Stimulated activated CD8-positive, alpha-beta memory T cell treated with anti-CD3 and anti-CD28 coated beads, Interleukin-12 subunit alpha, Interleukin-12 subunit beta, amount 100 ng/mL, for 24 hours (primary cell): Measurements from ENCODE around the gene DEPDC7.

ENCODE experiments used
- DNase-seq: peaks from one replicate; pipeline ENCODE4 v3.0.0-alpha.2; 2020; ENCODE audit errors: extremely low read depth

The DEPDC7 gene

GRCh38 chr11:33060271-33060670, 44.6 kb downstream of the DEPDC7 start:
- DNase-seq: no peak

DNA sequence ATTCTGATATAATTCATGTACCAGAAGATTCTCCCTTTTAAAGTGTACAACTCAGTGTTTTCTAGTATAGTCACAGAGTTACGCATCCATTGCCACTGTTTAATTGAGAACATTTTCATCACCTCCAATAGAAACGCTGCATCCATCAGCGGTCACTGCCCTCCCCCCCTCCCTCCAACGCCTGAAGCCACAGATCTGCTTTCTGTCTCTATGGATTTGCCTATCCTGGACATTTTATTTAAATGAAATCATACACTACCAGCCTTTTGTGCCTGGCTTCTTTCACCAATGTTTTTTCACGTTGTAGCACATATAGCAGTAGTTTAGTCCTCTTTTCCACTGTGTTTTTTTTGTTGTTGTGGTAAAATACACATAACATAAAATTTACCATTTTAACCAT, 46.5 kb downstream of the DEPDC7 start:
- DNase-seq: no peak

DNA sequence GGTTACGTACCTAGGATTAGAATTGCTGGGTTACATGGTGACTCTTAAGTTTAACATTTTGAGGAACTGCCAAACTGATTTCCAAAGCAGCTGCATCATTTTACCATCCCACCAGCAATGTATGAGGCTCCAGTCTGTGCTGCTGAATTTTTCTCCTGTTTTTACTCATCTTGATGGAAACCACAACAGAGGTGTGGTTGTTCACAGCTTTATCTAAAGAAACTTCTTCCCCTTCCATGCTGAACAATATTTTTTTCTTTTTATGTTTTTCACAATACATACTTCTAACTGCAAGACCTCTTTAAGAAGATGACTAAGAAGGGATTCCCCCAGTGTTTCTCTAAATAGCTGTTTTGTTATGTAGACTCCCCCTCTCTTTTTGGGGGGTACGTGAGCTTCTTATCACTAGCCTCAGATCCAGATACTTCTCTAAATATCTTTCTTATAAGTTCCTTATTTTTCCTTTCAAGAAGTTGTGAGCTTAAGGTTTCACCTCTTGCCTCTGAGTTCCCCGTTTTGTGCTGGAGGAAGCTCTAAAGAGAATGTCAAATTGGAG, 47.7 kb downstream of the DEPDC7 start:
- no peak for DNase-seq

DNA sequence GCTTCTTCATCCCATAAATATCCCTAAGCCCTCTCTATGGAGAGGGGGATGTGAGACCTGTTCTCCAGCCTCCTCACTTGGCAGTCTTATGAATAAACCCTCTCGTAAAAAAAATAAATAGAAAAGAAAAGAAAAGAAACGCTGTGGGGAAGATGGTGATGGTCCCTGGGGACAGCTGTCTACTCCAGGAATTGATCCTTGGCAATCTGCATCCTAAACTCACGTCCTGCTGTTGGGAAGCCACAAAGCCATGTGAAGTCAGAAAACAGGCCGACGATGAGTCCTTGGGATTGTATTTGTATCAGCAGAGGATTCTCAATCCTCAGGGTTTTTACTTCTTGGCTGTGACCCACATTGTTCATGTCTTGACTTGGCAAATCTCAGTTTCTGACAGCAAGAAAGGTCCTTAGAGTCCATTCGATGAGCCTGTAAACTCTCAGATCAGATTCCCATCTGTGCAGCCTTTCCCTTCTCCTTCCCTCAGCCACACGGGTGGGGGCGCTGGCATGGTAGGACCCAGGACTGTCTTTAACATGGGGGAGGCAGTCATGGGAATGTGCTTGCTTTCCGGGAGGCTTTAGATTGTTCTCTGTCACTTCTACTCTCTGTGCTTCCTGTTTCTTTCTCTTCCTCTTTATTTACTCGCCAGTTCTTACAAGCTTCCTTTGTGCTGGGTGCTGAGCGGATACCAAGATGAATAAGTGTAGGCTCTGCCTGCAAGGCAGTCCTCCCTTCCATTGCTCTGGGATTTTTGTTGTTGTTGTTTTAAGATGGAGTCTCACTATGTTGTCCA, 48.6 kb downstream of the DEPDC7 start:
- DNase-seq: no peak

DNA sequence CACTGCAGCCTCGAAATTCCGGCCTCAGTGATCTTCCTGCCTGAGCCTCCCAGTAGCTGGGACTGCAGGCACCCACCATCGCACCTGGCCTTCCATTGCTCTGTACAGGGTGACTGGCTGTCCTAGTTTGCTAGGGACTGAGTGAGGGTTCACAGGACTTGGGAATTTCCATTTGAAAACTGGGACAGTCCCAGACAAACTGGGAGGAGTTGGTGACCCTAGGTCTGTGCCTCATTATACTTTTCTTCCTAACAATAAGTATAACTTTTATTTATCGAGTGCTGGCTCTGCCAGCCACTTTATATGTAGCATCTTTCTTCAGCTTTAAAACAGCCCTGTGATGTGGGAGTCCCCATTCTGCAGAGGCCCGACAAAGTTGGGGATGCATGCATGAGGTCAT, 49.2 kb downstream of the DEPDC7 start:
- DNase-seq: no peak

GRCh38 chr11:33065445-33066178, 49.9 kb downstream of the DEPDC7 start:
- DNase-seq: peak; percentile 38

GRCh38 chr11:33067294-33067693, 51.6 kb downstream of the DEPDC7 start:
- DNase-seq: no peak

- no peak for DNase-seq
These were observed 53.1 kb downstream of the DEPDC7 start for GRCh38 chr11:33068611-33069340.

DNA sequence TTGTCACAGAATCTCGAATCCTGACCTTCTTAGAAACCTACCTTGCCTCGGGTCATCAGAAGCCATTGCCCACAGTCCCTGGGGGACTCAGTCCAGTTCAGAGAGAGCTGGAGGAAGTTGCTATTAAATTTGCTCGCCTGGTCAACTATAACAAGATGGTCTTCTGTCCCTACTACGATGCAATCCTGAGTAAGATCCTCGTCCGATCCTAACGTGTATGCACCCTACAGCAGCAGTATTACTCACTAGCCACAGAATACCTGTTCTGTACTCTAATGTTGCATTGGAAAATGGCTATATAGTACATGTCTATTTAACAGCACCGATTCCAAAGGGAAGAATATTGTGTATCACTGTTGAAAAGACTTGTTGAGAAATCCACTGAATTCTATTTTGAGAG, 56.8 kb downstream of the DEPDC7 start:
- DNase-seq: no peak
